ENCODE data around the gene TGIF2LY.
"Not testable (repeated sequence)": the region's sequence is repeated elsewhere in the genome, so short reads cannot be mapped to it uniquely, and the experiment has no call there.

TGIF2LY gene

DNA sequence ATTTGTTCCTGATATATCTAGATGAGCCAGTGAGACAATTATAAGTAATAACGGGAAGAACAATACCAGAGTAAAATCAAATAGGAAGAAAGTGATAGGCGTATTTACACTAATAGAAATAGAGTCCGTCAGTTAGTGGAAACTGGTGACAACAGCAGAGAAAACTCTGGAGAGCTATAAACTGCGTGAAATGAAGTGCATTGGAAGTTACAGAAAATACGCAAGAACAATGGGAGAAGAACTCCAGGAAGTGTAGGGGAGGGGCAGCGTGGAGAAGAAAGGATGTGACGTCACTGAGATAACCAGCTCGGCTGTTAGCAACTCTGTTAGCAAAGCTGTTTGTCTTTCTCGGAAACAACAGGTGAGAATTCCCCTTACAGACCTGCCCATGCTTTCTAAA, at the start of gene TGIF2LY:
TSS of gene TGIF2LY (plus strand) at position 301 of the 400 bp plus-strand sequence. CDS start 178 bp downstream, outside the sequence.
- DNase-seq, result not testable (repeated sequence)

Measured in NCI-H2029 treated with DMSO at 0.1 percent for 48 hours (cell line).